ES-I3 (cell line): ENCODE results near the gene COL6A2.
"Not testable (repeated sequence)": the region's sequence is repeated elsewhere in the genome, so short reads cannot be mapped to it uniquely, and the experiment has no call there.

ENCODE experiments used
- H3K36me3 ChIP-seq: 2 replicates; pipeline ENCODE4 v1.6.1; 2013; ENCODE audit warnings: mild to moderate bottlenecking, low read length, control low read depth, moderate library complexity; ENCODE audit not compliant: insufficient read depth
- H3K4me1 ChIP-seq: 2 replicates; pipeline ENCODE4 v1.6.1; 2013; ENCODE audit warnings: mild to moderate bottlenecking, control low read depth, low read length; ENCODE audit not compliant: insufficient read depth
- H3K9ac ChIP-seq: 2 replicates; pipeline ENCODE4 v1.6.1; 2013; ENCODE audit warnings: low read depth, mild to moderate bottlenecking, low read length, moderate library complexity
- H3K9me3 ChIP-seq: 2 replicates; pipeline ENCODE4 v1.6.1; 2013; ENCODE audit warnings: mild to moderate bottlenecking, low read length, moderate library complexity; ENCODE audit not compliant: control insufficient read depth, insufficient read depth

COL6A2 gene

GRCh38 chr21:46131838-46132651 lies 34.1 kb downstream of the COL6A2 start:
- no peak overlapping the region for H3K9ac ChIP-seq
- H3K36me3 ChIP-seq, result no peaks in the 10 kb centered on the region
- no peaks in the 10 kb centered on the region for H3K9me3 ChIP-seq
- H3K4me1 ChIP-seq, result no peaks in the 10 kb centered on the region

- Histone ChIP-seq H3K4me1 (no peaks in the 10 kb centered on the region), H3K9me3 (no peaks in the 10 kb centered on the region), H3K9ac (no peak overlapping the region), H3K36me3 (no peaks in the 10 kb centered on the region)
Measured at GRCh38 chr21:46135782-46136395, 38.0 kb downstream of the COL6A2 start.

GRCh38 chr21:46136739-46137349 lies 38.9 kb downstream of the COL6A2 start:
- Histone ChIP-seq H3K9ac (no peak overlapping the region), H3K4me1 (no peaks in the 10 kb centered on the region), H3K36me3 (no peaks in the 10 kb centered on the region), H3K9me3 (no peaks in the 10 kb centered on the region)

- H3K9ac ChIP-seq, result no peak overlapping the region
- no peaks in the 10 kb centered on the region for H3K36me3 ChIP-seq
- no peaks in the 10 kb centered on the region for H3K9me3 ChIP-seq
- no peaks in the 10 kb centered on the region for H3K4me1 ChIP-seq
Measured at GRCh38 chr21:46137908-46138307, 40.0 kb downstream of the COL6A2 start.

GRCh38 chr21:46138383-46138970 lies 40.6 kb downstream of the COL6A2 start:
- Histone ChIP-seq H3K9me3 (no peaks in the 10 kb centered on the region), H3K36me3 (no peaks in the 10 kb centered on the region), H3K9ac (no peak overlapping the region), H3K4me1 (no peaks in the 10 kb centered on the region)

- Histone ChIP-seq H3K4me1 (no peaks in the 10 kb centered on the region), H3K9me3 (no peaks in the 10 kb centered on the region), H3K36me3 (no peaks in the 10 kb centered on the region), H3K9ac (no peak overlapping the region)
Measured at GRCh38 chr21:46139686-46140085, 41.8 kb downstream of the COL6A2 start.

- not testable (repeated sequence) for H3K4me1 ChIP-seq, H3K9me3 ChIP-seq, H3K36me3 ChIP-seq
- H3K9ac ChIP-seq, result peak overlapping the region; percentile 5; the same call in 1 of the 2 replicates
Measured at GRCh38 chr21:46140352-46141003, 42.6 kb downstream of the COL6A2 start.

- no peaks in the 10 kb centered on the region for H3K36me3 ChIP-seq
- peaks cover 1% of the 10 kb centered on the region; the same call in 1 of the 2 replicates for H3K4me1 ChIP-seq
- H3K9me3 ChIP-seq, result no peaks in the 10 kb centered on the region
- peak overlapping the region; percentile 21; the same call in 1 of the 2 replicates for H3K9ac ChIP-seq
Measured at GRCh38 chr21:46141767-46142581, 44.1 kb downstream of the COL6A2 start.

GRCh38 chr21:46142582-46143473 lies 44.9 kb downstream of the COL6A2 start:
- no peak overlapping the region; the same call in 1 of the 2 replicates for H3K9ac ChIP-seq
- no peaks in the 10 kb centered on the region for H3K36me3 ChIP-seq
- no peaks in the 10 kb centered on the region for H3K9me3 ChIP-seq
- H3K4me1 ChIP-seq, result peaks cover 2% of the 10 kb centered on the region; the same call in 1 of the 2 replicates

- peaks cover 2% of the 10 kb centered on the region; the same call in 1 of the 2 replicates for H3K4me1 ChIP-seq
- H3K36me3 ChIP-seq, result no peaks in the 10 kb centered on the region
- no peak overlapping the region for H3K9ac ChIP-seq
- no peaks in the 10 kb centered on the region for H3K9me3 ChIP-seq
Measured at GRCh38 chr21:46144464-46145070, 46.7 kb downstream of the COL6A2 start.

- Histone ChIP-seq H3K9me3 (no peaks in the 10 kb centered on the region), H3K36me3 (no peaks in the 10 kb centered on the region), H3K9ac (no peak overlapping the region), H3K4me1 (peaks cover 2% of the 10 kb centered on the region; the same call in 1 of the 2 replicates)
Measured at GRCh38 chr21:46145159-46145839, 47.4 kb downstream of the COL6A2 start.
